HG02938 (cell line): Measurements from ENCODE around the gene CALB2.

Experiments used
- ATAC-seq: cut with Tn5 transposase; IDR thresholded peaks from one replicate; pipeline ENCODE4 v1.9.1; 2021; ENCODE audit warnings: mild to moderate bottlenecking, moderate library complexity; ENCODE audit not compliant: unreplicated experiment

The CALB2 gene

GRCh38 chr16:71424626-71425025, 66.1 kb downstream of the CALB2 start:
- no peak for ATAC-seq

- no peak for ATAC-seq
Measured at GRCh38 chr16:71425746-71426068, 67.2 kb downstream of the CALB2 start.

GRCh38 chr16:71426069-71426879, 67.8 kb downstream of the CALB2 start:
- ATAC-seq, result peak; percentile 75

- no peak for ATAC-seq
Measured at GRCh38 chr16:71426880-71427615, 68.5 kb downstream of the CALB2 start.

- no peak for ATAC-seq
Measured at GRCh38 chr16:71428385-71428784, 69.9 kb downstream of the CALB2 start.

- ATAC-seq, result no peak
Measured at GRCh38 chr16:71428883-71429282, 70.4 kb downstream of the CALB2 start.

GRCh38 chr16:71429581-71429980, 71.1 kb downstream of the CALB2 start:
- no peak for ATAC-seq

- ATAC-seq, result no peak
Measured at GRCh38 chr16:71430744-71431143, 72.2 kb downstream of the CALB2 start.

- ATAC-seq, result no peak
Measured at GRCh38 chr16:71431176-71431575, 72.7 kb downstream of the CALB2 start.

- no peak for ATAC-seq
Measured at GRCh38 chr16:71431991-71432390, 73.5 kb downstream of the CALB2 start.

GRCh38 chr16:71432906-71433305, 74.4 kb downstream of the CALB2 start:
- ATAC-seq, result no peak

GRCh38 chr16:71436473-71436872, 78.0 kb downstream of the CALB2 start:
- ATAC-seq, result no peak

GRCh38 chr16:71439523-71439922, 81.0 kb downstream of the CALB2 start:
- ATAC-seq, result no peak
